RWPE1 (cell line): ENCODE results near the gene ADGRF4.

Source experiments
- CTCF ChIA-PET: fragments of 350-600 bp; sonication (Branson Sonifier 250); formaldehyde crosslinking; extraction: SDS; loops from one replicate; lab custom pipeline; 2021; lab: Yijun Ruan, JAX
- POLR2A ChIA-PET: fragments of 400-600 bp; formaldehyde crosslinking; extraction: SDS; loops from one replicate; lab custom pipeline; 2020; ENCODE audit warnings: antibody characterized with exemption; ENCODE audit not compliant: low non-redundant PET; lab: Yijun Ruan, JAX
- DNase-seq: peaks from one replicate; pipeline ENCODE4 v3.0.0; 2012; ENCODE audit warnings: low spot score
- H3K27ac ChIP-seq: fragments of 450-650 bp; 2 replicates; pipeline ENCODE4 v1.5.1; 2017
- TF ChIP-seq, protein P1 (sequence below): fragments of 450-650 bp; conservative IDR thresholded peaks from 2 replicates; pipeline ENCODE4 v1.5.1; 2017; ENCODE audit warnings: low read depth, mild to moderate bottlenecking

The ADGRF4 gene

DNA sequence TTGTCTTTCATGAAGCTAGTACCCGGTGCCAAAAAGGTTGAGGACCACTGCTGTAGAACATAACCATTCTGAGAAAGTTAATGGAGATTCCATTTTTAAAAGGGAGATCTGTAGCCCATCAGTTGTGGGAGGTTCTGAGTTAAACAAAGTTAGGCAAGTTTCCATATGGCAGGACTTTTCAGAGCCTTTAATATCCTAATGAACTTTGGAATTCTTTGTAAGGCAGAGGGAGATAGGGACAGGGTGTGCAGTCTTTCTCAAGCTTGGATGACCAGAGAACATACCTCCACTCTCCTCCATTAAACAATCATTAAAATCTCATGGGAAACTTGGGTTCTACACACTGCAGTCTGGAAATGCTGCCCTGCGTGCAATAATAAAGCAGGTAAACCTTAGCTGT, 14.8 kb downstream of the ADGRF4 start:
- no peak overlapping the region for H3K27ac ChIP-seq
- no peak for DNase-seq
- ChIA-PET CTCF (interaction anchor here (1.2 kb wide), 1 partner anchor 82 kb away, joined by 4 read pairs; no protein-coding TSS in a partner anchor), POLR2A (no interaction called here)
- TF ChIP-seq, protein P1, sequence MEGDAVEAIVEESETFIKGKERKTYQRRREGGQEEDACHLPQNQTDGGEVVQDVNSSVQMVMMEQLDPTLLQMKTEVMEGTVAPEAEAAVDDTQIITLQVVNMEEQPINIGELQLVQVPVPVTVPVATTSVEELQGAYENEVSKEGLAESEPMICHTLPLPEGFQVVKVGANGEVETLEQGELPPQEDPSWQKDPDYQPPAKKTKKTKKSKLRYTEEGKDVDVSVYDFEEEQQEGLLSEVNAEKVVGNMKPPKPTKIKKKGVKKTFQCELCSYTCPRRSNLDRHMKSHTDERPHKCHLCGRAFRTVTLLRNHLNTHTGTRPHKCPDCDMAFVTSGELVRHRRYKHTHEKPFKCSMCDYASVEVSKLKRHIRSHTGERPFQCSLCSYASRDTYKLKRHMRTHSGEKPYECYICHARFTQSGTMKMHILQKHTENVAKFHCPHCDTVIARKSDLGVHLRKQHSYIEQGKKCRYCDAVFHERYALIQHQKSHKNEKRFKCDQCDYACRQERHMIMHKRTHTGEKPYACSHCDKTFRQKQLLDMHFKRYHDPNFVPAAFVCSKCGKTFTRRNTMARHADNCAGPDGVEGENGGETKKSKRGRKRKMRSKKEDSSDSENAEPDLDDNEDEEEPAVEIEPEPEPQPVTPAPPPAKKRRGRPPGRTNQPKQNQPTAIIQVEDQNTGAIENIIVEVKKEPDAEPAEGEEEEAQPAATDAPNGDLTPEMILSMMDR, result no peak

DNA sequence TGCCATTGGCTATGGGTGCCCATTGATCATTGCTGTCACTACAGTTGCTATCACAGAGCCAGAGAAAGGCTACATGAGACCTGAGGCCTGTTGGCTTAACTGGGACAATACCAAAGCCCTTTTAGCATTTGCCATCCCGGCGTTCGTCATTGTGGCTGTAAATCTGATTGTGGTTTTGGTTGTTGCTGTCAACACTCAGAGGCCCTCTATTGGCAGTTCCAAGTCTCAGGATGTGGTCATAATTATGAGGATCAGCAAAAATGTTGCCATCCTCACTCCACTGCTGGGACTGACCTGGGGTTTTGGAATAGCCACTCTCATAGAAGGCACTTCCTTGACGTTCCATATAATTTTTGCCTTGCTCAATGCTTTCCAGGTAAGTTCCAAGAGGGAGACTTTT, 16.4 kb downstream of the ADGRF4 start:
- ChIA-PET POLR2A (no interaction called here), CTCF (no interaction called here)
- TF ChIP-seq, protein P1, result no peak
- H3K27ac ChIP-seq, result no peak overlapping the region
- DNase-seq, result no peak

DNA sequence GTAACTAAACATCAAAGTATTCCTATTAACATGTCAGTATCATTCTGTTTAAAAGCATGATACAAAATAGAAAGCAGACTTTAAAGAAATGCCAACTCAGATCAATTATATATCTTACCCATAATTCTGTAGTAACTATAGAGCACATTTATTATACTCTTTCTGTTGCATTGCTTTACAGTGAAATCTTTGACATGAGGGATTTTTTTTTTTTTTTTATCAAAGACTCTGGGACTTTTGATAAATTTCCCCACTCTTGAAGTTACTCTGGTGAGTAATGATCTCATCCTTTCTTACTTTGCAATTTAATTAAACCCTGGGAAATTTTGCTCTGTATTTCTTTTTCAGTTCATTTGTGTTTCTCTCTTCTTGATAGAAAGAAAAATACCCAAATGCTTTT, 17.4 kb downstream of the ADGRF4 start:
- TF ChIP-seq, protein P1, result no peak
- POLR2A ChIA-PET, result no interaction called here
- H3K27ac ChIP-seq, result no peak overlapping the region
- CTCF ChIA-PET, result no interaction called here
- no peak for DNase-seq

DNA sequence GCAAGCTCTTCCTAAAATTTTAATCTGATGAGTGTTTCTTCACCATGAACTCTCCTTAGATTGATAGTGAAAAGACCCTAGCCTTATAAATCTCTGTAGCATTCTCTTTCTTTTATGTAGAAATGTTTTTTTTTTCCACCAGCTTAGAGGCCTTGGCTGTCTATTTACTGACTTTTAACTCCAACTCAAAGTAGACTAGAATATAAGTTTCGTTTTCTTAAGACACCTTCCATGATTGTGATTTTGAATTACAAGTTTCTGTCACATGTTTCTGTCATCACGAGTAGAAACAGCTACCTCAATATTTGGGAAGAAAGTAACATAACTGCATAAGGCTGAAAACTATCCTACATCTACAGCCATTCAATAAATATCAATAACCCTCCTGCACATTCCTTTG, 17.8 kb downstream of the ADGRF4 start:
- DNase-seq, result no peak
- ChIA-PET POLR2A (no interaction called here), CTCF (no interaction called here)
- no peak overlapping the region for H3K27ac ChIP-seq
- TF ChIP-seq, protein P1, result no peak

DNA sequence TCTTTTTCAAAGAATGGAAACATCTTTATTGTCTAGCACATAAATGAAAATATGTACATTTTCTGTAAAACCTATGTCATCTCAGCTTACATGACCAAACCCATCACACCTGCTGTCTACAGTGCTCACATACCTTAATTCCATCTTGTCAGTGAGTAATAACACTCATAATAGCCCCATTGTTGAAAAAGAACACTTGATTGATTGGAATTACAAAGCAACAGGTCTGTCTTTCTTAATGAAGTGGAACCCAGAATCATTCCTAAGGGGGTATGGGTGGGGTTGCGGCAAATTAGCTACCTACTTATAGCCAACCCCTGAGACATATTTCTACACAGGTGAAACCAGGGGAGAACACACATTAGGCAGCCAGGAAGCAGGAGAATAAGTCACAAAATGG, 20.2 kb downstream of the ADGRF4 start:
- ChIA-PET POLR2A (no interaction called here), CTCF (no interaction called here)
- no peak overlapping the region for H3K27ac ChIP-seq

DNA sequence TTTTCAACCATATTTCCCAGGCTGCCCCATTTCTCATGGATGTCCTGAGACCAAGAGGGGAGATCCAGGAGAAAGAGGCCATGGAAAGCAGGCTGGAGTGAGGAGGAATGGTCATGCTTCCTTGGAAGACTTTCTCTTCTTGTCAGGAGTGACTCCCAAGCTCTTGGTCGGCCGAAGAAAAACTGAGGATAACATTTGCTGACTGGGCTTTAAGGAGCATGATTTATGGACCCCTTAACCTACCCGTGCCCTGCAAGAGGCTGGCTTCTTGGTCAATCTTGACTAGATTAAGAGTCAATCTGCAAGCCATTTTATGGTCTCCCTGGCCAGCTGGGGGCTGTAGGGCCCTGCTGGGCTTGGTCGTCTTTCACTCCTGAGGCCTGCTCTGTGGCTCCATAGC, 22.8 kb downstream of the ADGRF4 start:
- ChIA-PET CTCF (interaction anchor here (1.0 kb wide), 1 partner anchor 13 kb away, joined by 3 read pairs; no protein-coding TSS in a partner anchor), POLR2A (no interaction called here)
- no peak overlapping the region for H3K27ac ChIP-seq
- DNase-seq, result no peak
- TF ChIP-seq, protein P1, result no peak

More for the DNA sequence above, 20.2 kb downstream of the ADGRF4 start:
- DNase-seq, result no peak
- TF ChIP-seq, protein P1, result no peak

DNA sequence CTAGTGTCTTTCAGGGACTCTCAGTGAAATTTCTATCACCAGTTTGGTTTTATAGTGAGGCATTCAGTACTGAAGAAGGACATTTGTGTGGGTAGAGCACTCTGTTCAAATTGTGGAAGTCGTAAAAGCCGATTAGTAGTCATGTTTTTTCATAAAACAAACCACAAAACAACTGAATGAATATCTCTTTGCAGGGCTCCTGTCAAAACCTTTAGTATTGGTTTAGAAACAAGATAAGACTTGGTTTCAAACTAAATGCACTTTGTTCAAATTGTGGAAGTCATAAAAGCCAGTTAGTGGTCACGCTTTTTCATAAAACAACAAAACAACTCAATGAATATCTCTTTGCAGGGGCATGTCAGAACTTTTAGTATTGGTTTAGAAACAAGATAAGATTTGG, 23.8 kb downstream of the ADGRF4 start:
- POLR2A ChIA-PET, result no interaction called here
- H3K27ac ChIP-seq, result no peak overlapping the region
- TF ChIP-seq, protein P1, result no peak
- CTCF ChIA-PET, result no interaction called here
- no peak for DNase-seq
